Measurements from ENCODE around the gene ONECUT3.

DNA sequence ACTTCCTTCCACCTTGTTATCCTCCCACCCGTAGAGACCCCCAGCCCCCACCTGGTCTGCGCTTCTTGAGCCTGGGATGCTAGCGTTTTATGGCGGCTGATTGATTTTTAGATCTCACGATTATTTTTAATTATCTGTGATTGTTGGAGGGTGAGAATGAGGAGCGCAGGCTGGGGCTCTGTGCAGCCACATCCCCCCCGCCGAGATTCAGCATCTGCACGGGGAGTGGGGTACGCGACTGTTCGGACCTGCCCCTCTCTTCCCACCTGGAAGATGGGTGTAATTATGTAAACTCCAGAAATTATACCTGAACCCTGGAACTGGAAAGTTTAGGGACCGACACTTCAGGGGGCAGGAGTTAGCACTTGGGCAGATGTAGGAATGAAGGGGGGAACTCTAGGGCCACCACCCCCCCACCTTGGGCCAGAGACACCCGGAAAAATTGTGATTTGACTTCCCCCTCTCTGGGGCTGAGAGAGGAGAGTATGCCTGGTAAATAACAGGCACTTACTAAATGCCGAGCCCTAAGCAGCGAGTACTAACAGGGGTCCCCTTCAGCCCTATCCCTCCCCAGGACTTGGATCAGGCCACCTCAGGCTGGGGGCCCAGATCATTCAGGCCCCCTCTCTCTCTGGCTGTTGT, 1.8 kb upstream of the ONECUT3 start:
- TF ChIP-seq EZH2 (IDR thresholded peaks at IDR 0.05; ENCODE audit: low read length), result no peak
- TF ChIP-seq, protein P1, sequence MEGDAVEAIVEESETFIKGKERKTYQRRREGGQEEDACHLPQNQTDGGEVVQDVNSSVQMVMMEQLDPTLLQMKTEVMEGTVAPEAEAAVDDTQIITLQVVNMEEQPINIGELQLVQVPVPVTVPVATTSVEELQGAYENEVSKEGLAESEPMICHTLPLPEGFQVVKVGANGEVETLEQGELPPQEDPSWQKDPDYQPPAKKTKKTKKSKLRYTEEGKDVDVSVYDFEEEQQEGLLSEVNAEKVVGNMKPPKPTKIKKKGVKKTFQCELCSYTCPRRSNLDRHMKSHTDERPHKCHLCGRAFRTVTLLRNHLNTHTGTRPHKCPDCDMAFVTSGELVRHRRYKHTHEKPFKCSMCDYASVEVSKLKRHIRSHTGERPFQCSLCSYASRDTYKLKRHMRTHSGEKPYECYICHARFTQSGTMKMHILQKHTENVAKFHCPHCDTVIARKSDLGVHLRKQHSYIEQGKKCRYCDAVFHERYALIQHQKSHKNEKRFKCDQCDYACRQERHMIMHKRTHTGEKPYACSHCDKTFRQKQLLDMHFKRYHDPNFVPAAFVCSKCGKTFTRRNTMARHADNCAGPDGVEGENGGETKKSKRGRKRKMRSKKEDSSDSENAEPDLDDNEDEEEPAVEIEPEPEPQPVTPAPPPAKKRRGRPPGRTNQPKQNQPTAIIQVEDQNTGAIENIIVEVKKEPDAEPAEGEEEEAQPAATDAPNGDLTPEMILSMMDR (optimal IDR thresholded peaks at IDR 0.05 in 1 of 3, IDR thresholded peaks at IDR 0.05 in 1 of 3, conservative IDR thresholded peaks at IDR 0.05 in 1 of 3; ENCODE audit: extremely low read depth in 1 of 3, insufficient read depth in 2 of 3, low read length in 3 of 3), result no peak

Measured in keratinocyte (primary cell).